A549 (cell line): ENCODE results near the gene HPCA. TPM values are rescaled to one million over a fixed set of nuclear protein-coding genes. Genes with fewer than 3 reads are reported as not detected.
A peak's percentile ranks its signal among the peaks of the same experiment; 100 is the strongest.

Source experiments
- ATAC-seq, 2 experiments: fragments of 200-7000 bp in 1 of 2; fragments of >200 bp in 1 of 2; cut with Nextera tagmentation in 1 of 2; cut with Tn5 transposase in 1 of 2; 3 replicates each; pipeline versions ENCODE4 v1.8.0 to v1.9.1; 2018 to 2020; ENCODE audit warnings: mild to moderate bottlenecking in 1 of 2, moderate library complexity in 1 of 2
- CTCF ChIA-PET: fragments of 300-600 bp; sonication (Branson Sonifier 250); formaldehyde crosslinking; extraction: SDS; loops from one replicate; lab custom pipeline; 2021; ENCODE audit warnings: antibody characterized with exemption, inconsistent platforms; lab: Yijun Ruan, JAX
- POLR2A ChIA-PET: fragments of 350-600 bp; formaldehyde crosslinking; extraction: SDS; loops from one replicate; lab custom pipeline; 2021; ENCODE audit warnings: antibody characterized with exemption, inconsistent platforms; lab: Yijun Ruan, JAX
- DNase-seq, 2 experiments: peaks; one replicate each; pipeline versions ENCODE4 v3.0.0 to v3.0.0-alpha.2; 2011 to 2016; ENCODE audit warnings: low read depth in 1 of 2, low spot score in 1 of 2
- FAIRE-seq: peaks from 2 replicates; lab custom pipeline; 2011; peaks lifted over from hg19 to GRCh38; lab: Jason Lieb, UNC
- H3K27ac ChIP-seq, 2 experiments: fragments of >200 bp; sonication (Bioruptor Twin); formaldehyde crosslinking; 3 replicates each; pipeline ENCODE4 v1.5.1; 2016 to 2017
- H3K4me1 ChIP-seq: fragments of >200 bp; sonication (Bioruptor Twin); formaldehyde crosslinking; 3 replicates; pipeline ENCODE4 v1.6.1; 2016
- H3K4me2 ChIP-seq: fragments of >200 bp; sonication (Bioruptor Twin); formaldehyde crosslinking; 3 replicates; pipeline ENCODE4 v1.6.1; 2016
- H3K4me3 ChIP-seq: fragments of >200 bp; sonication (Bioruptor Twin); formaldehyde crosslinking; 3 replicates; pipeline ENCODE4 v1.5.1; 2016
- H3K9me3 ChIP-seq: fragments of >200 bp; sonication (Bioruptor Twin); formaldehyde crosslinking; 3 replicates; pipeline ENCODE4 v1.6.1; 2016
- CBX8 ChIP-seq: fragments of 200-600 bp; sonication (generic); IDR thresholded peaks from 2 replicates; pipeline ENCODE4 v1.6.1; 2016
- CHD2 ChIP-seq: fragments of 150-350 bp; IDR thresholded peaks from 2 replicates; pipeline ENCODE4 v1.6.1; 2014; ENCODE audit warnings: low read length; ENCODE audit not compliant: partially characterized antibody
- CHD4 ChIP-seq: fragments of 200-600 bp; sonication (generic); IDR thresholded peaks from 2 replicates; pipeline ENCODE4 v1.6.1; 2016; ENCODE audit warnings: antibody characterized with exemption, mild to moderate bottlenecking, borderline replicate concordance
- CTCF ChIP-seq: fragments of >200 bp; sonication (Bioruptor Twin); formaldehyde crosslinking; IDR thresholded peaks from 3 replicates; pipeline ENCODE4 v1.5.1; 2016
- E2F6 ChIP-seq: IDR thresholded peaks from 2 replicates; pipeline ENCODE4 v1.6.1; 2012; ENCODE audit warnings: low read depth, borderline replicate concordance
- FOSL2 ChIP-seq, 2 experiments: fragments of 450-650 bp in 1 of 2; fragments of >200 bp in 1 of 2; sonication (Bioruptor Twin) in 1 of 2; formaldehyde crosslinking; IDR thresholded peaks; 2 replicates each; pipeline versions ENCODE4 v1.5.0 to v1.6.1; 2016 to 2020; ENCODE audit warnings: mild to moderate bottlenecking in 1 of 2, moderate library complexity in 1 of 2
- HOXB13 ChIP-seq: fragments of 250-450 bp; sonication (Bioruptor Pico); IDR thresholded peaks from 2 replicates; pipeline ENCODE4 v1.5.0; 2020; ENCODE audit warnings: low read depth, mild to moderate bottlenecking, moderate library complexity
- JUNB ChIP-seq: fragments of >200 bp; sonication (Bioruptor Twin); formaldehyde crosslinking; IDR thresholded peaks from 2 replicates; pipeline ENCODE4 v1.6.1; 2016
- KDM1A ChIP-seq: fragments of 200-600 bp; sonication (generic); IDR thresholded peaks from 2 replicates; pipeline ENCODE4 v1.6.1; 2016; ENCODE audit warnings: low read depth, mild to moderate bottlenecking
- MAFK ChIP-seq: fragments of 450-650 bp; IDR thresholded peaks from 2 replicates; pipeline ENCODE4 v1.6.1; 2014; ENCODE audit not compliant: partially characterized antibody
- RARB ChIP-seq: fragments of 250-450 bp; sonication (Bioruptor Pico); IDR thresholded peaks from 2 replicates; pipeline ENCODE4 v1.8.0; 2021; ENCODE audit warnings: mild to moderate bottlenecking, moderate library complexity
- SREBF2 ChIP-seq: fragments of 450-650 bp; IDR thresholded peaks from 2 replicates; pipeline ENCODE4 v1.6.1; 2014; ENCODE audit warnings: mild to moderate bottlenecking, moderate library complexity
- TP53 ChIP-seq: fragments of 250-450 bp; sonication (Bioruptor Pico); IDR thresholded peaks from 2 replicates; pipeline ENCODE4 v1.5.0; 2021; ENCODE audit warnings: mild to moderate bottlenecking, moderate library complexity
- ZFP36 ChIP-seq: fragments of 450-650 bp; IDR thresholded peaks from 2 replicates; pipeline ENCODE4 v1.6.1; 2014; ENCODE audit warnings: borderline replicate concordance; ENCODE audit not compliant: partially characterized antibody
- WGBS: methylation state at CpG from one replicate; pipeline ENCODE4 v1.1.6; 2017; ENCODE audit errors: missing lambda C conversion rate; 5-methylcytosine and 5-hydroxymethylcytosine counted together
- polyA plus RNA-seq, 4 experiments: library from polyadenylated mRNA; depleted of rRNA in 3 of 4; stranded (reverse); fragments of >200 nt; fragmentation: RNase III in 1 of 4; extraction: RNeasy Plus Mini Kit Qiagen cat#74134 plus additional on column Dnase treatment in 1 of 4; gene quantifications; 2 replicates in 3 of 4; 3 replicates in 1 of 4; pipeline ENCODE4 v1.2.3, GENCODE V29; 2011 to 2017
- TF ChIP-seq, protein P1 (sequence below): fragments of >200 bp; sonication (Bioruptor Twin); formaldehyde crosslinking; IDR thresholded peaks from 2 replicates; pipeline ENCODE4 v1.6.1; 2016
- TF ChIP-seq, protein P2 (sequence below): fragments of 250-450 bp; sonication (Bioruptor Pico); IDR thresholded peaks from 2 replicates; pipeline ENCODE4 v1.5.0; 2021; ENCODE audit warnings: mild to moderate bottlenecking, moderate library complexity, borderline replicate concordance
- TF ChIP-seq, protein P3 (sequence below): fragments of >200 bp; sonication (Bioruptor Twin); formaldehyde crosslinking; IDR thresholded peaks from 3 replicates; pipeline ENCODE4 v1.6.1; 2016

HPCA gene
- polyA plus RNA-seq, 2 of the 4 experiments (the other 2 are of a cell fraction): 0.21 to 0.34 TPM

DNA sequence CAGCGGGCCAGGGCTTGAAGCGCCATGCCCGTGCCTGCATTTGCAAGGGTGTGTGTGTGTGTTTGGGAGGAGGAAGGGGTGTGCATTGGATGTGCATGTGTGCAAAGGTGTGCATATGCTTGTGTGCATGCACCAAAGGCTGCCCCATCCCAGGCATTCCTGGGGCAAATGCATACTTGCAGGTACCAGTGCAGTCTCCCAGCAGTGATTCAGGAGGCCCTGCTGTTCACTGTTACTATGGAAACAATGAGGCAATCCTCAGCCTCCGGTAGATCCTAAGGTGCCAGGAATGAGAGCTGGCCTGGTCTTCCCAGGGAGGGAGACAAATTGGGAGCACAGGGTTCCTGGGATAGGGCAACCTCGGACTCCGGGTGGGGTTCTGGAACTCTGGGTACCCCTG, 8.1 kb upstream of the HPCA start:
- Histone ChIP-seq H3K4me2 (no peak overlapping the region), H3K4me1 (no peaks in the 10 kb centered on the region), H3K9me3 (no peaks in the 10 kb centered on the region), H3K4me3 (no peak overlapping the region), H3K27ac (no peak overlapping the region)
- no peak for FAIRE-seq
- TF ChIP-seq MAFK: no peak
- no peak for TF ChIP-seq SREBF2
- TF ChIP-seq, protein P1, sequence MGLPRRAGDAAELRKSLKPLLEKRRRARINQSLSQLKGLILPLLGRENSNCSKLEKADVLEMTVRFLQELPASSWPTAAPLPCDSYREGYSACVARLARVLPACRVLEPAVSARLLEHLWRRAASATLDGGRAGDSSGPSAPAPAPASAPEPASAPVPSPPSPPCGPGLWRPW: no peak
- DNase-seq: peak in 1 of 2 experiments; percentile 50
- 65% methylated on average over 4 of the region's 6 CpGs for WGBS
- ChIA-PET CTCF (interaction anchor here (1.0 to 1.7 kb wide), 4 partner anchors 14 to 208 kb away, joined by 3 to 7 read pairs (median 4); no protein-coding TSS in a partner anchor), POLR2A (no interaction called here)
- peak; percentile 47 to 62 for ATAC-seq

DNA sequence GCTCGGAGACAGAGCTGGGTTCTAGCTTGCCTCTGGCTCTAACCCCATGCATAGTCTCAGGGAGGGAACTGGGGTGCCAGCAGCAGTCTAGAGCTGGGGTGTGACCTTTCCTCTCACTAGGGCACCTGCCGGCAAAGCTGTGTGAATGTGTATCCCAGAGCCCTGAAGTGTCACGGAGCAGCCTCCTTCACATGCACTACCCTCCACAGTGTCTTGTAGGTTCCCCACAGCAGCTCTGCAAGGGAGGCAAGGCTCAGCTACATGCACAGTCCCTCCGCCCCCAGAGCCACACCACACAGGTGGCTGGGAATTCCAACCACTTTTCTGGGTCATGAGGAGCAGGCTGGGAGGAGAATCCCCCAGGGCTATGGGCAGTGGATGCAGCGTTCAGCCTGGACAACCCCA, 7.7 kb upstream of the HPCA start:
- POLR2A ChIA-PET: no interaction called here

More for the DNA sequence above, 7.7 kb upstream of the HPCA start:
- Histone ChIP-seq H3K4me1 (no peaks in the 10 kb centered on the region), H3K4me3 (no peak overlapping the region), H3K9me3 (no peaks in the 10 kb centered on the region), H3K4me2 (no peak overlapping the region), H3K27ac (no peak overlapping the region)
- 5% methylated on average over 2 of the region's 5 CpGs for WGBS
- FAIRE-seq: no peak
- no peak for DNase-seq
- ATAC-seq: peak in 1 of 2 experiments; percentile 9; a peak in 3 of 6 replicates
- TF ChIP-seq CHD4 (no peak), KDM1A (no peak), RARB (CRISPR knock-in tag) (no peak), FOSL2 (IDR thresholded peaks at IDR 0.05) (no peak), FOSL2 (CRISPR knock-in tag; IDR thresholded peaks at IDR 0.05) (no peak), HOXB13 (CRISPR knock-in tag) (no peak), CHD2 (no peak), CBX8 (no peak), CTCF (no peak), JUNB (no peak), TP53 (CRISPR knock-in tag) (no peak), ZFP36 (no peak), E2F6 (no peak)
- TF ChIP-seq, protein P2, sequence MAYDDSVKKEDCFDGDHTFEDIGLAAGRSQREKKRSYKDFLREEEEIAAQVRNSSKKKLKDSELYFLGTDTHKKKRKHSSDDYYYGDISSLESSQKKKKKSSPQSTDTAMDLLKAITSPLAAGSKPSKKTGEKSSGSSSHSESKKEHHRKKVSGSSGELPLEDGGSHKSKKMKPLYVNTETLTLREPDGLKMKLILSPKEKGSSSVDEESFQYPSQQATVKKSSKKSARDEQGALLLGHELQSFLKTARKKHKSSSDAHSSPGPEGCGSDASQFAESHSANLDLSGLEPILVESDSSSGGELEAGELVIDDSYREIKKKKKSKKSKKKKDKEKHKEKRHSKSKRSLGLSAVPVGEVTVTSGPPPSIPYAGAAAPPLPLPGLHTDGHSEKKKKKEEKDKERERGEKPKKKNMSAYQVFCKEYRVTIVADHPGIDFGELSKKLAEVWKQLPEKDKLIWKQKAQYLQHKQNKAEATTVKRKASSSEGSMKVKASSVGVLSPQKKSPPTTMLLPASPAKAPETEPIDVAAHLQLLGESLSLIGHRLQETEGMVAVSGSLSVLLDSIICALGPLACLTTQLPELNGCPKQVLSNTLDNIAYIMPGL (CRISPR knock-in tag): no peak
- TF ChIP-seq, protein P3, sequence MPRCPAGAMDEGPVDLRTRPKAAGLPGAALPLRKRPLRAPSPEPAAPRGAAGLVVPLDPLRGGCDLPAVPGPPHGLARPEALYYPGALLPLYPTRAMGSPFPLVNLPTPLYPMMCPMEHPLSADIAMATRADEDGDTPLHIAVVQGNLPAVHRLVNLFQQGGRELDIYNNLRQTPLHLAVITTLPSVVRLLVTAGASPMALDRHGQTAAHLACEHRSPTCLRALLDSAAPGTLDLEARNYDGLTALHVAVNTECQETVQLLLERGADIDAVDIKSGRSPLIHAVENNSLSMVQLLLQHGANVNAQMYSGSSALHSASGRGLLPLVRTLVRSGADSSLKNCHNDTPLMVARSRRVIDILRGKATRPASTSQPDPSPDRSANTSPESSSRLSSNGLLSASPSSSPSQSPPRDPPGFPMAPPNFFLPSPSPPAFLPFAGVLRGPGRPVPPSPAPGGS: no peak
- CTCF ChIA-PET: interaction anchor here (1.0 to 1.7 kb wide), 4 partner anchors 14 to 207 kb away, joined by 3 to 7 read pairs (median 4); no protein-coding TSS in a partner anchor
